ENCODE measurements around the gene SPATA9.
"Not testable (repeated sequence)": the region's sequence is repeated elsewhere in the genome, so short reads cannot be mapped to it uniquely, and the experiment has no call there.

Gene SPATA9

DNA sequence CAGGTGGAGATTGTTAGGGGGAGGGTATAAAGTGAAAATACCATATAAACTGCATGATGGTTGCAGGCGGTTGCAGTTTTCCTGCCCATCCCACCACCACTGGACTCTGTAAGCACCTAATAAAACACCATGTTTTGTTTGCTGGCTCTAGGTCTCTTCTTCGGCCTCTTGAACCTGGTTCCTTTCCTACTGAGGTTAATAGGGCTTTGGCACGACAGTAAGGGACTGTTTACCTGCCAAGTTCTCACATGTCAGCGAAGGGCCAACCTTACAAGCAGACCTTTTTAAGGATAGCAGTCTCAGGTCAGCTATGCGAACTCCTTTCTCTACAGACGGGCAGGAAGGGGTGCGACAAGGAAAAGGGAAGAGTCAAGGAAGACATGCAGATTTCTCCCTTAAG, 39.6 kb downstream of the SPATA9 start:
- DNase-seq: no peak

DNA sequence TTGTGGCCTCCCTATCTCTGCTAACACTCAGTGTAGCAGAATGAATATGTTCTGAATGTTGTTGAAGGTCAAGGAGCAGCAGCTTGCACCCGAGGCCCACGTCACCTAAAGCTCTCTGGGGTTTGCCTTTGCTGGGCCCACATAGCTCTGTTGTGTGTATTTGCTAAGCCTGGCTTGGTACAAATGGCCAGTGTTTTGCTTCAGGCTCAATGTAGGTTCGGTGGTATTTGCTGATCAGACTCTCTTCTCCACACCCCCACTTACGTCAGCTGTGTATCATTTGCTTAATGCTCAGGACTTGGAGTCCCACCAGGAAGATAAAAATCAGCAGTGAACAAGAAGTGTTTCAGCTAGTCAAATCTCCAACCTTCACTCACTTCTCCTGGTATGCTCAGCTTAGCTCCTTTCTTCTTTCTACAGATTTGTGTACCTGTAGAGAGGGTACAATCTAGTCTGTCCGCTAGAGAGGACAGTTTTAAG, 41.0 kb downstream of the SPATA9 start:
- no peak for DNase-seq

DNA sequence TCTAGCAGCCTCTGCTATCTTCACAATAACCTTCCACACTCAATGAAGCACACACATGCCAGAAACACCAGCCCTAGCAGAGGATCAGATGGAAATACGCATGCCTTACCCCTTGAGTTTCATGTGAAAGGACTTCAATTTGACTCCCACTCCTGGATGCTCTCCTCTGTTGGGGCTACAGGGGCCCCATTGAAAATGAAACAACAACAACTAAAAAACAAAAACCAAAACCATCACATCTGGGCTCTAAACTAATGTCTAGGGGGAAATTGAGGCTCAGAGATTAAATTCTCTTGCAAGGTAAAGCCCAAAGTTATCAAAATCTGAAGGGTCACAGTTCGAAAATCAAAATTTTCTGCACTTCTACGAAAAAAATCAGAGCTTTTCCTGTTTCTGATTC, 44.2 kb downstream of the SPATA9 start:
- DNase-seq: no peak

DNA sequence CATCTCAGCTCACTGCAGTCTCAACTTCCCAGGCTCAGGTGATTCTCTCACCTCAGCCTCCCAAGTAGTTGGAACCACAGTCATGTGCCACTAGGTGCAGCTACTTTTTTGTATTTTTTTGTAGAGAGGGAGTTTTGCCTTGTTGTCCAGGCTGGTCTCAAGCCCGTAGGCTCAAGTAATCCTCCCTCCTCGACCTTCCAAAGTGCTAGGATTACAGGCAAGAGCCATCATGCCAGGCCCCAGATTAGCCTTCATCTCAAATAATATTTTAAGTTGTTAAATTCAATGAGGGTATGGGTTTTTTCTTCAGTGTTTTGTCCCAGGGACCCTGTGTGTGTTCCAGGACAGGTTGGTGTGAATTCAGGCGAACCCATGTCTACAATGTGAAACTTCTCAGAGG, 48.7 kb downstream of the SPATA9 start:
- no peak for DNase-seq

DNA sequence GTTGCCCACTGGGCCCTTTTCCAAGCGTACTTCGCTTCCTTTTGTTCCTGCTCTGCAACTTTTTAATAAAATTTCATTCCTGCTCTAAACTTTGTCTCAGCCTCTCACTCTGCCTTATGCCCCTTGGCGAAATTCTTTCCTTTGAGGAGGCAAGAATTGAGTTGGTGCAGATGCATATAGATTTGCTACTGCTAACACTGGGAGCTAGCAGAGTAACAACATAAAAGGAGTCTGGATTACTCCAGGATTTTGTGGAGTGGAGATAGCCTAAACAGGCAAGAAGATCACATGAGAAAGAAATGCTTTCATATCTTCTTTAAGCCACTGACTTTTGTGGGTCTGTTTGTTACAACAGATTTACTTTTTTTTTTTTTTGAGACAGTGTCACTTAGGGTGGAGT, 49.1 kb downstream of the SPATA9 start:
- no peak for DNase-seq

DNA sequence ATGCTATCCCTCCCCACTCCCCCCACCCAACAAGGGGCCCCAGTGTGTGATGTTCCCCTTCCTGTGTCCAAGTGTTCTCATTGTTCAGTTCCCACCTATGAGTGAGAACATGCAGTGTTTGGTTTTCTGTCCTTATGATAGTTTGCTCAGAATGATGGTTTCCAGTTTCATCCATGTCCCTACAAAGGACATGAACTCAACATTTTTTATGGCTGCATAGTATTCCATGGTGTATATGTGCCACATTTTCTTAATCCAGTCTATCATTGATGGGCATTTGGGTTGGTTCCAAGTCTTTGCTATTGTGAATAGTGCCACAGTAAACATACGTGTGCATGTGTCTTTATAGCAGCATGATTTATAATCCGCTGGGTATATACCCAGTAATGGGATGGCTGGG, 49.8 kb downstream of the SPATA9 start:
- DNase-seq: not testable (repeated sequence)

DNA sequence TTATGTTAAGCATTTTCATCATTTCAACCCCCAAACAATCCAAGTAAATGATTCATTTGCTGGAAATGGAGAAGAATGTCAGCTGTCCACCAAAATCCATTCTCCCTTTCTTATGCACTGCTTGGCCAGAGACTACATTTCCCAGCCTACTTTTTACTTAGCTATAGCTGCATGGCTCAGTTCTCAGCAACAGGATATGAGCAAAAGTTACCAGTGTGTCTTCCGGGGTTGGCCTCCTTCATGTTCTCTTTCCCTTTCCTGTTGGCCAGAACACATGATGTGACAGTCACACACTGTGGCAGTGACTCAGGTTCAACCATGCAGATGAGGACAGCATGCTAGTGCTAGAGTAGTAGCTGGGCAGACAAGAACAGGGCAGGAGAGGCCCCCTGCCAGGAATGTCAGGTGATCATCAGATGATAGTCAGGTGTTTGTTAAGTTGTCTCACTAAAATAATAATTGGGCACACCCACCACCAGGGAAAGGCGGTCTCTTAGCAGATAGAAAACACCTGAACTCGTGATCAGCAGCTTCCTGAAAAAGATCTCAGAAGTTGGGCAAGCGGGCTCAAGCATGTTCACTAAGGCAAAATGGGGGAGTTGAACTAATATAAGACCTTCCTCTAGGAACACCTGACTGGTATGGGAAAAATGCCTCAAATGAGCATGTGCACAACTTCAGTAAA, 50.7 kb downstream of the SPATA9 start:
- DNase-seq: no peak

DNA sequence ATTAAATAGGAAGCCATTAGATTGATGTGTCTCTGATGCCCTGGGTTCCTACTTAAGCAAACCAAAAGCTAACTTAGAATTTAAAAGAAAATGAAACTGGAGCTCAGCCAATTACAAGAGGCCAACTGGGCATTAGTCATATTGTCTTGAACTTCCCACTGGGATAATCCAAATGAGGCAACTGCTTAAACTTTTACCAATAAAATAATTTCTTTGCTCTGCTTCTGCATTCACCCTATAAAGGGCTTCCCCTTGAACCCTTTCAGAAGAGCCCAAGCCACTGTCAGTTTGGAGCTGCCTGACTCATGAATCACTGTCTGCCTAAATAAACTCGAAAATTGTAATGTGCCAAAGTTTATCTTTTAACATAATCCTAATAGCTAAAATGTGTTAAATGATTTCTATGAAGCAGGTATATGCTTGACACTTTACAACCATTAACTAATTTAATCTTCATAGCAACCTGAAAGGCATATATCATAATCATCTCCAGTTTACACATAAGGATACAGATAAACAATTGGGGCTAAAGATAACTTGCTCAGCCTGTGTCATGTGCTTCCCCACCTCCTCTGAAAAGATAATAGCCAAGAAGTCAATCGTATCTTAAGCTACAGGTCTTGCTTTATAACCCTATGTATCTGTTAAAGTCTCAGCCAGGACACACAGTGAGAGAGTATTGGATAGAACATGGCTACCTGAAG, 51.4 kb downstream of the SPATA9 start:
- no peak for DNase-seq

DNA sequence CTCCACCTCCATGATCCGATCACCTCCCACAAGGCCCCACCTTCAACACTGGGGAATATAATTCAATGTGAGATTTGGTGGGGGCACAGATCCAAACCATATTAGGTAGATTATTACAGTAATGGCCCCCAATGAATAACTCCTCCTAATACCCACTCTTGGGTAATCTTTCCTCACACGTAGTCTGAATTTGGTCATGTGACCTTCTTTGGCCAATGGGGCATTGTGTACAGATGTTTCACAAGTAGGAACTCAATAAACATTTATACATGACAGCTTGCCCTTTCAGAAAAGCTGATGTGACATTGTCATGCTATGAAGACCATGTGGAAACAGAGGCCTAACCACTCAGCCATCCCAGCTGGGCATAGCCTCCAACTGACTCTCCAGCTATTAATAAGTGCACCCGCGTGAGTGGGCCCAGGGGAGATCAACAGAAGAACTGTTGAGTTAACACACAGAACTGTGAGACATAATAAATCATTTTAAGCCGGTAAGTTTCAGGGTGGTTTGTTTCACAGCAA, 52.3 kb downstream of the SPATA9 start:
- DNase-seq: no peak

DNA sequence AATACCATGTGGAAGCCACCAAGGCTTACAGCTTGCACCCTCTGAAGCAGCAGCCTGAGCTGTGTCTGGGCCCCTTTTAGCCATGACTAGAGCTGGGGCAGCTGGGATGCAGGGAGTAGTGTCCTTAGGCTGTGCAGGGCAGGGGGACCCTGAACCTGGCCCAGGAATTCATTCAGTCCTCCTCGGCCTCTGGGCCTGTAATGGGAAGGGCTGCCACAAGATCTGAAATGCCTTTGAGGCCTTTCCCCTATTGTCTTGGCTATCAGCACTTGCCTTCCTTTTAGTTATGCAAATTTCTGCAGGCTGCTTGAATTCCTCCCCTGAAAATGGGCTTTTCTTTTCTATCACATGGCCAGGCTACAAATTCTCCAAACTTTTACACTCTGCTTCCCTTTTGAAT, 53.9 kb downstream of the SPATA9 start:
- no peak for DNase-seq

DNA sequence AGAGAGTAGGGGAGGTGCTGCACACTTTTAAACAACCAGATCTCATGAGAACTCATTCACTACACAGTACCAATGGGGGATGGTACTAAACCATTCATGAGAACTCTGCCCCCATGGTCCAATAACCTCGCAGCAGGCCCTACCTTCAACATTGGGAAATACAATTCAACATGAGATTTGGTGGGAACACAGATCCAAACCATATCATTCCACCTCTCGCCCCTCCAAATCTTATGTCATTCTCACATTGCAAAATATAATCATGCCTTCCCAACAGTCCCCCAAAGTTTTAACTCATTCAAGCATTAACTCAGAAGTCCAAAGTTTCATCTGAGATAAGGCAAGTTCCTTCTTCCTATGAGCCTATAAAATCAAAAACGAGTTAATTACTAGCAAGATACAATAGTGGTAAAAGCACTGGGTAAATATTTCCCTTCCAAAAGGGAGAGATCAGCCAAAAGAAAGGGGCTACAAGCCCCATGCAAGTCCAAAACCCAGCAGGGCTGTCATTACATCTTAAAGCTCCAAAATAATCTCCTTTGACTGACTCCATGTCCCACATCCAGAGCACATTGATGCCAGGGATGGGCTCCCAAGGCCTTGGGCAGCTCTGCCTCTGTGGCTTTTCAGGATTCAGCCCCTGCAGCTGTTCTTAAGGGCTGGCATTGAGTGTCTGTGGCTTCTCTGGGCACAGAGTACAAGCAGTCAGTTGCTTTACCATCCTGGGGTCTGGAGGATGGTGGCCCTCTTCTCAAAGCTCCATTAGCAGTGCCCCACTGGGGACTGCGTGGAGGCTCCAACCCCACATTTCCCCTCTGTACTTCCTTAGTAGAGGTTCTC, 54.6 kb downstream of the SPATA9 start:
- DNase-seq: no peak

DNA sequence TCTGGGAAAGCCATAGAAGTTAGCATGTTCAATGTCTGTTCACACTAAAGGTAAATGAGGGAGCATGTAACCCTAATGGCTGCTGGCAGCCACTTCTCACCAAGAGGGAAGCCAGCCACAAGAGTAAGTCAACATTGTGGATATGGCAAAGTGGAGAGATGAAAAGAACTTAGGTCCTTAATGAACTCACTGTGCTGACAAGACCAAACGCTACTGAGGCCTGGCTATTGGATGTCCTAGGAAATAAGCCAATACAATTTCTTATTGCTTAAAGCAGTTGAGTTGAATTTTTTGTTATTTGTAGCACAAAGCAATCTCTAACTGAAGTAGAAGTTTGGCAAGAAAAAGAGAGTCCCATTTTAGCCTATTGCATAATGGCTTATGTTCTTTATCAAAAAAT, 56.1 kb downstream of the SPATA9 start:
- no peak for DNase-seq

DNA sequence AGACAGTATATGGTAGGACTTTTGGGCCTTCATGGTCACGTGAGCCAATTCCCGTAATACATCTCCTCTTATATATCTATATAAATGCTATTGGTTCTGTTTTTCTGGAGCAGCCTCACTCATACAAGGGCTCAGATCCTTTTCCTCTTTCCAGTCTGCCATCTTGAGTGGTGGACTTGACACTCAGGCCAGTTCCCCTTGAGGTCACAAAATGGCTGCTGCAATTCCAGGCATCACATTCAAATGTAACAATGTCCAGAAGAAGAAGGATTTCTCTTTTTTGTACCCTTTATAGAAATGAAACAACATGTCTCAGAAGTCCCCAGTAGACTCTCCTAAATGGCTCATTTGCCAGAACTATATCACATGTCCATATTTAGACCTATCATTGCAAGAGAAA, 58.4 kb downstream of the SPATA9 start:
- no peak for DNase-seq

DNA sequence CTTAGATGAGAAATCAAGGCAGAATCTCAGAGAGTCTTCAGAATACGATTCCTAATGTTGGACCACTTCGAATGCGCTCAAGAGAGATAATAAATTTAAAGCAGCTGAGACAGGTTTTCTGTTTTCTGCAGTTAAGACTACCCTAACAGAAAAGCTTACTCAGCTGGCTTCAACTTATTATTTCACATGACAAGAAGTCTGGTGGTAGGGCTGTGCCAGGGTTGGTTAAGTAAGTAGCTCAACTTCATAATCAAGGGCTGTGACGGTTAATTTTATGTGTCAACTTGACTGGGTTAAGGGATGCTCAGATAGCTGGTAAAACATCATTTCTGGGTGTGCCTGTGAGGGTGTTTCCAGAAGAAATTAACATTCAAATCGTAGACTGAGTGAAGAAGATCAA, 59.1 kb downstream of the SPATA9 start:
- DNase-seq: no peak

DNA sequence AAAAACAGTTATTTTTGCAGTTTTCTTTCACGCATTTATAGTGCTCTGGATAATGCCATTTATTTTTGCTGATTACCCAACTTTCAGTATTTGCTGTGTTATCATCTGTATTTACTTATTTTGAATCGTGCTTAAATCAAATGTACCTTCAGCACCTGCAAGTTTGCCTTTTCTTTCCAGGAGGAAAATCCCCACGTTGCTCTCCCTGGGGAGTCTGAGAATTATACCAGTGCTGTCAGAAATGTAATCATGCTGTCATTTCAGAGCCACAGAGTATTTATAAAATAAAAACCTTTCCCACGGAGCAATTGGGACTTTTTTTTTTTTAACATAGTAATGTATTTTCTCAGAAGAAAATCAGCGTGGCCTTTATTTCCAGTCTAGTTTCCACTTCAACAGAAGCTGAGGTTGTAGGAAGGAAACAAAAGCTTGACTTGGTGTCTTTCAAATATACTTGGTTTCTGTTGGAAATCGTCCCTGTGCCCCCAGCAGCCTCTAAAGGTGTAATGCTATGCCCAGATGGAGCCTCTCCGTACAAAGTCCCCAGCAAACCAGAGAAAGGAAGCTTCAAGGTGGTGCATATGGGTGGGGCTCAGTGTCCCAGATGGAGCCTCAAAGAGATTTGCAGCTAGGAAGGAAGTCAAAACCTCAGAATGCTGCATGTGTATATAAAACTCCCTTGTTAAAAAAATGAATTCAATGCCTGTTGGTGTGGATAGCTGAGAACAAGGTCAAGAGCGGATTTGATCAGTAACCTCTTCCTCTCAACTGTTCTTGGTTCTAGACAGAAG, 60.8 kb downstream of the SPATA9 start:
- no peak for DNase-seq

DNA sequence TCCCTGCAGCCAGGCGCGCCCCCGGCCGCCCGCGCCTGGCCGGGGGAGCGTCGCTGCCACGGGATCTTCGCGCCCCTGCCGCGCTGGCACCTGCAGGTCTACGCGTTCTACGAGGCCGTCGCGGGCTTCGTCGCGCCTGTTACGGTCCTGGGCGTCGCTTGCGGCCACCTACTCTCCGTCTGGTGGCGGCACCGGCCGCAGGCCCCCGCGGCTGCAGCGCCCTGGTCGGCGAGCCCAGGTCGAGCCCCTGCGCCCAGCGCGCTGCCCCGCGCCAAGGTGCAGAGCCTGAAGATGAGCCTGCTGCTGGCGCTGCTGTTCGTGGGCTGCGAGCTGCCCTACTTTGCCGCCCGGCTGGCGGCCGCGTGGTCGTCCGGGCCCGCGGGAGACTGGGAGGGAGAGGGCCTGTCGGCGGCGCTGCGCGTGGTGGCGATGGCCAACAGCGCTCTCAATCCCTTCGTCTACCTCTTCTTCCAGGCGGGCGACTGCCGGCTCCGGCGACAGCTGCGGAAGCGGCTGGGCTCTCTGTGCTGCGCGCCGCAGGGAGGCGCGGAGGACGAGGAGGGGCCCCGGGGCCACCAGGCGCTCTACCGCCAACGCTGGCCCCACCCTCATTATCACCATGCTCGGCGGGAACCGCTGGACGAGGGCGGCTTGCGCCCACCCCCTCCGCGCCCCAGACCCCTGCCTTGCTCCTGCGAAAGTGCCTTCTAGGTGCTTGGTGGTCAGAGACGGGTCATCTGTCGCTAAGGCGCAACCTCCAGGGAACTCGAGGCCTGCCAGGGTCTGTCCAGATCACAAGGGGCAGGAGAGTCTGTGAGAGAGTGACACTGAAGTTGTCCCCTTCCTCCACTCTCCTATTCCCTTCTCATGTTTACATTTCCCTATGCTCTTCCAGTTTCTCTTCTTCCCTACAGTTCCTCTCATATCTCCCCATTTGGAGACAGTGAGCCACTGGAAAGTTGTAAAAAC, 61.6 kb downstream of the SPATA9 start:
- no peak for DNase-seq

DNA sequence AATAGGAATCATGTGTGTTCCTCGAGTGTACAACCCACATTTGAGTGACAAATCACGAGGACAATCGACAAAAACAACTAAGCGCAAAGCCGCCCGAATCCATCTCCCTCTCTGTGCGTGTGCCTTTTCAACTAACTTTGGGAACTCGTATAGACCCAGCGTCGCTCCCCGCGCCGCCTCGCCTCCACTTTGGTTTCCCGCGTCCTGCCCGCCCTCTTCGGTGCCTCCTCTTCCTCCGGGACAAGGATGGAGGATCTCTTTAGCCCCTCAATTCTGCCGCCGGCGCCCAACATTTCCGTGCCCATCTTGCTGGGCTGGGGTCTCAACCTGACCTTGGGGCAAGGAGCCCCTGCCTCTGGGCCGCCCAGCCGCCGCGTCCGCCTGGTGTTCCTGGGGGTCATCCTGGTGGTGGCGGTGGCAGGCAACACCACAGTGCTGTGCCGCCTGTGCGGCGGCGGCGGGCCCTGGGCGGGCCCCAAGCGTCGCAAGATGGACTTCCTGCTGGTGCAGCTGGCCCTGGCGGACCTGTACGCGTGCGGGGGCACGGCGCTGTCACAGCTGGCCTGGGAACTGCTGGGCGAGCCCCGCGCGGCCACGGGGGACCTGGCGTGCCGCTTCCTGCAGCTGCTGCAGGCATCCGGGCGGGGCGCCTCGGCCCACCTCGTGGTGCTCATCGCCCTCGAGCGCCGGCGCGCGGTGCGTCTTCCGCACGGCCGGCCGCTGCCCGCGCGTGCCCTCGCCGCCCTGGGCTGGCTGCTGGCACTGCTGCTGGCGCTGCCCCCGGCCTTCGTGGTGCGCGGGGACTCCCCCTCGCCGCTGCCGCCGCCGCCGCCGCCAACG, 62.5 kb downstream of the SPATA9 start, which contains the start of gene GPR150:
Gene GPR150 (plus strand): TSS at position 58 of the 840 bp plus-strand sequence. CDS start 189 bp downstream, at position 247.
- no peak for DNase-seq

DNA sequence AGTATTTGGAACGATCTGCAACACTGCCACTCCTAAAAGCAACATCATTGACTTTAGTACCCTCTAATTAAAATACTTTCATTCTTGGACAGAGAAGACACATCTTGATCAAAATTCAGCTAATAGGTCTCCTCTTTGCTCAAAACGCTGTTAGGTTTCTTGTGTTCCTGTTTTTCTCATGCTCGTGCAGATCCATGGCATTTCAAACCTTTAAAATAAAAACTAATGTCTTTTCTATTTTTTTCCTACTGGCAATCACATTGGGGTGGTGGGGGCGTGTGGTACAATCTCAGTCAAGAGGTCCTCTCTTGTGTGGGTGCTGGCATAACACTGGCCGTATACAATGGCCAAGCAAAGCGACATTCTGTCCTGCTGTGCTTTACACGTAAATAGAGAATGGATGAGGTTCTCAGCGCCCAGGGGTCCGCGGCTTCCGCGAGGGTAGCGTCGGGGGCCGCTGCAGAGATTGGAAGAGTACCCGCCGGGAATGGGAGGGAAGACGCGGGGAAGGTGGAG, 63.2 kb downstream of the SPATA9 start:
- no peak for DNase-seq

DNA sequence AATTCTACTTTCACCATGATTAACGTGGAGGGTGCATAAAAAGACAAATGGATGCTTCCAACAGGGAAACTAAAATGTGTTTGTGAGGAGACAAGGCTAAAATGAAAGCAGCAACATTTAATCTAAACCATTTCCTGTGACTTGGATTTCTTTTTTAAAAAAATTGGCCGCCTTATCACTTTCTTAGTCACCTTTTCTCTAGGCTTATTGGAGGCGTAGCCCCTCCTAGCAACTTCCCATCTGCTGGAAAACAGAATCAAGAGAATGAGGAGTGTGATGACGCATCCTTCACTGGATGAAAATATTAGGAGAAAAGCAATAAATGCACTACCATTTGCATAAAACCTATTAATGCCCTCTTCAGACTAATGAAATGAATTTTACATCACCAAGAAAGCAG, 63.7 kb downstream of the SPATA9 start:
- no peak for DNase-seq

DNA sequence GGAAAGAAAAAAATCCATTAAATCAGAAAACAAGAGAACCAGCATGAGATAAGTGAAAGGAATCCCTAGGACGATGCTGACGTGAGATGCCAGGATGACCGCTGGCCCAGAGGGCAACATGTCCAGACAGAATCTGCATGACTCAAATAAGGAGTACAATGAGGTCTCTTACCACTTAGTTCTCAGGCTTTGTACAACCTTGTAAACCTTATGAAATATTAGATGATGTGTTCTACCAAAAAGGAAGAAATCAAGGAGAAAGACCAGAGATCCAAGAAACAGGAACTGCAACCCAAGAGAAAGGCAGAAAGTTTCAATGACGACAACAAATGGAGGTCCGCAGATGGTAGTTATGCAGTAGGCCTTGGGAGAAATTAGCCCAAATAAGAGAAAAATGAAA, 65.7 kb downstream of the SPATA9 start:
- no peak for DNase-seq

All from NCI-H2081 treated with DMSO at 0.1 percent for 48 hours (cell line).